CD14-positive monocyte (primary cell): ENCODE results near the gene KHDRBS2. TPM values are rescaled to one million over a fixed set of nuclear protein-coding genes. Genes with fewer than 3 reads are reported as not detected.

Experiments
- DNase-seq, 3 donors: peaks; one replicate each; pipeline ENCODE4 v3.0.0-alpha.2; 2011 to 2022
- H2AFZ ChIP-seq: 2 replicates; pipeline ENCODE4 v1.6.0; 2012; ENCODE audit warnings: mild to moderate bottlenecking, low read depth, low read length, inconsistent platforms; ENCODE audit not compliant: insufficient read depth, poor library complexity, severe bottlenecking
- H3K27ac ChIP-seq, 2 donors: 1 replicate in 1 of 2; 2 replicates in 1 of 2; pipeline ENCODE4 v1.5.1; 2012 to 2013; ENCODE audit warnings: low read length in 2 of 2, control low read depth in 1 of 2, inconsistent platforms in 1 of 2, low read depth in 1 of 2, mild to moderate bottlenecking in 1 of 2
- H3K27me3 ChIP-seq, 2 donors: one replicate each; pipeline versions ENCODE4 v1.6.0 to v1.6.1; 2011 to 2013; ENCODE audit warnings: low read length in 2 of 2; ENCODE audit not compliant: control insufficient read depth in 2 of 2, insufficient read depth in 2 of 2
- H3K36me3 ChIP-seq, 2 donors: replicated peaks in 1 of 2; 1 replicate in 1 of 2; 2 replicates in 1 of 2; pipeline versions ENCODE4 v1.5.1 to v1.6.1; 2012 to 2013; ENCODE audit warnings: low read length in 2 of 2, control low read depth in 1 of 2, inconsistent platforms in 1 of 2, mild to moderate bottlenecking in 1 of 2; ENCODE audit not compliant: insufficient read depth in 2 of 2, control insufficient read depth in 1 of 2
- H3K4me1 ChIP-seq, 2 donors: 1 replicate in 1 of 2; 2 replicates in 1 of 2; pipeline versions ENCODE4 v1.5.1 to v1.6.1; 2012 to 2013; ENCODE audit warnings: low read length in 2 of 2, control low read depth in 1 of 2, inconsistent platforms in 1 of 2, mild to moderate bottlenecking in 1 of 2, moderate library complexity in 1 of 2; ENCODE audit not compliant: insufficient read depth in 2 of 2, control insufficient read depth in 1 of 2
- H3K4me2 ChIP-seq: replicated peaks from 2 replicates; pipeline ENCODE3; 2012; ENCODE audit warnings: low read length, moderate library complexity, mild to moderate bottlenecking; ENCODE audit not compliant: poor library complexity, severe bottlenecking; ENCODE audit errors: extremely low read depth
- H3K4me3 ChIP-seq, 3 experiments: fragments of 200-600 bp in 1 of 3; sonication (generic) in 1 of 3; replicated peaks in 1 of 3; 1 replicate in 2 of 3; 2 replicates in 1 of 3; pipeline ENCODE4 v1.5.1; 2011 to 2013; ENCODE audit warnings: low read length in 3 of 3, mild to moderate bottlenecking in 3 of 3, control low read depth in 2 of 3, low read depth in 2 of 3, inconsistent platforms in 1 of 3, moderate library complexity in 1 of 3
- H3K79me2 ChIP-seq: 2 replicates; pipeline ENCODE4 v1.6.0; 2012; ENCODE audit warnings: mild to moderate bottlenecking, control low read depth, inconsistent platforms, low read length, moderate library complexity; ENCODE audit not compliant: insufficient read depth
- H3K9ac ChIP-seq: 2 replicates; pipeline ENCODE4 v1.6.0; 2017; ENCODE audit warnings: low read length, mild to moderate bottlenecking; ENCODE audit not compliant: insufficient read depth, poor library complexity, severe bottlenecking
- H3K9me3 ChIP-seq, 2 donors: replicated peaks in 1 of 2; 1 replicate in 1 of 2; 2 replicates in 1 of 2; pipeline versions ENCODE4 v1.5.1 to v1.6.1; 2012 to 2013; ENCODE audit warnings: low read length in 2 of 2, control low read depth in 1 of 2; ENCODE audit not compliant: control insufficient read depth in 1 of 2, insufficient read depth in 1 of 2
- H4K20me1 ChIP-seq: 2 replicates; pipeline ENCODE4 v1.6.0; 2012; ENCODE audit warnings: mild to moderate bottlenecking, low read length, control low read depth, moderate library complexity; ENCODE audit not compliant: insufficient read depth
- H3K27ac Mint-ChIP-seq, 7 donors: one replicate each; pipeline ENCODE4 v1.8.0; 2020; ENCODE audit warnings: mild to moderate bottlenecking in 7 of 7, mixed read lengths in 7 of 7, moderate library complexity in 6 of 7, inconsistent platforms in 2 of 7
- H3K27me3 Mint-ChIP-seq, 3 donors: one replicate each; pipeline ENCODE4 v1.8.0; 2021 to 2022; ENCODE audit warnings: low read depth in 3 of 3, mild to moderate bottlenecking in 3 of 3, mixed read lengths in 3 of 3, moderate library complexity in 3 of 3, inconsistent platforms in 1 of 3
- H3K36me3 Mint-ChIP-seq, 2 donors: one replicate each; pipeline ENCODE4 v1.8.0; 2020; ENCODE audit warnings: mixed read lengths in 2 of 2, inconsistent platforms in 1 of 2, mild to moderate bottlenecking in 1 of 2
- H3K4me1 Mint-ChIP-seq: one replicate; pipeline ENCODE4 v1.8.0; 2020; ENCODE audit warnings: mild to moderate bottlenecking, mixed read lengths
- H3K4me3 Mint-ChIP-seq, 2 donors: one replicate each; pipeline ENCODE4 v1.8.0; 2020; ENCODE audit warnings: mild to moderate bottlenecking in 2 of 2, mixed read lengths in 2 of 2, moderate library complexity in 1 of 2
- H3K9me3 Mint-ChIP-seq, 7 donors: one replicate each; pipeline ENCODE4 v1.8.0; 2020 to 2022; ENCODE audit warnings: mixed read lengths in 7 of 7, mild to moderate bottlenecking in 6 of 7, moderate library complexity in 6 of 7, inconsistent platforms in 2 of 7
- WGBS: methylation state at CpG from one replicate; pipeline ENCODE4 v1.1.5; 2013; ENCODE audit warnings: missing lambda C conversion rate; ENCODE audit not compliant: insufficient coverage; 5-methylcytosine and 5-hydroxymethylcytosine counted together
- intact Hi-C, 2 donors: fragments of 100-400 bp; cut with micrococcal nuclease; formaldehyde crosslinking; loops; one replicate each; pipeline versions ENCODE4 v1.15.0 to v1.15.1; 2023
- polyA plus RNA-seq, 3 donors: library from polyadenylated mRNA; depleted of rRNA in 1 of 3; unstranded in 2 of 3; stranded (reverse) in 1 of 3; fragments of 300-500 nt in 2 of 3; fragments of >200 nt in 1 of 3; fragmentation: Illumina TruSeq in 2 of 3; gene quantifications; 1 replicate in 2 of 3; 2 replicates in 1 of 3; pipeline ENCODE4 v1.2.3, GENCODE V29; 2012 to 2021
- TF ChIP-seq, protein P1 (sequence below): fragments of 200-600 bp; IDR thresholded peaks from one replicate; pipeline ENCODE4 v1.8.0; 2022; ENCODE audit warnings: antibody characterized with exemption, mild to moderate bottlenecking

The KHDRBS2 gene
- polyA plus RNA-seq, 3 donors = 0.09 to 0.57 (median 0.14) TPM

DNA sequence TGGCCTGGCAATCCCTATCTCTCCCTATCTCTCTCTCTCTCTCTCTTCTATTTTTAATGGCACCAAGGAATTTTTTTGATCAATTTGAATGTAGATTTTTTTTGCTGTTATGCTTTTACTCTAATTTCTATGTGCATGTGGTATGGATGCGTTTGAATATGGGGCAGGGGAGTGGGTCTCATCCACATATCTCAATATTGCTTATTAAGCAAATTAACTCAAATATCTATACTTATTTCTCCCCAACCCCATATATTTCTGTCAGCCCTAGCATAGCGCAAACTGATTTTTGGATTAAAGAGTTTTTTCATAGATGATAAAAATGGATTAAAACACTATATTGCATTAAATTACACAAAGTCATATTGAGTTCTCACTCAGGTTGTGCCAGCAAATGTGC lies 210.2 kb downstream of the KHDRBS2 start:
- peaks cover 4 to 13% (median 10%) of the 10 kb centered on the region in 7 donors for H3K9me3 Mint-ChIP-seq
- Histone ChIP-seq H2AFZ (no peak overlapping the region), H3K4me1 (no peaks in the 10 kb centered on the region), H3K4me3 (no peak overlapping the region), H3K4me2 (no peak overlapping the region), H3K27me3 (no peaks in the 10 kb centered on the region), H3K79me2 (no peaks in the 10 kb centered on the region), H3K36me3 (no peaks in the 10 kb centered on the region), H4K20me1 (no peaks in the 10 kb centered on the region), H3K9me3 (peaks cover 0 to 8% of the 10 kb centered on the region in 2 donors), H3K9ac (no peak overlapping the region), H3K27ac (no peak overlapping the region)
- H3K4me3 Mint-ChIP-seq = no peak overlapping the region
- TF ChIP-seq, protein P1, sequence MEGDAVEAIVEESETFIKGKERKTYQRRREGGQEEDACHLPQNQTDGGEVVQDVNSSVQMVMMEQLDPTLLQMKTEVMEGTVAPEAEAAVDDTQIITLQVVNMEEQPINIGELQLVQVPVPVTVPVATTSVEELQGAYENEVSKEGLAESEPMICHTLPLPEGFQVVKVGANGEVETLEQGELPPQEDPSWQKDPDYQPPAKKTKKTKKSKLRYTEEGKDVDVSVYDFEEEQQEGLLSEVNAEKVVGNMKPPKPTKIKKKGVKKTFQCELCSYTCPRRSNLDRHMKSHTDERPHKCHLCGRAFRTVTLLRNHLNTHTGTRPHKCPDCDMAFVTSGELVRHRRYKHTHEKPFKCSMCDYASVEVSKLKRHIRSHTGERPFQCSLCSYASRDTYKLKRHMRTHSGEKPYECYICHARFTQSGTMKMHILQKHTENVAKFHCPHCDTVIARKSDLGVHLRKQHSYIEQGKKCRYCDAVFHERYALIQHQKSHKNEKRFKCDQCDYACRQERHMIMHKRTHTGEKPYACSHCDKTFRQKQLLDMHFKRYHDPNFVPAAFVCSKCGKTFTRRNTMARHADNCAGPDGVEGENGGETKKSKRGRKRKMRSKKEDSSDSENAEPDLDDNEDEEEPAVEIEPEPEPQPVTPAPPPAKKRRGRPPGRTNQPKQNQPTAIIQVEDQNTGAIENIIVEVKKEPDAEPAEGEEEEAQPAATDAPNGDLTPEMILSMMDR = no peak
- H3K36me3 Mint-ChIP-seq = no peaks in the 10 kb centered on the region
- H3K4me1 Mint-ChIP-seq = no peaks in the 10 kb centered on the region
- intact Hi-C loops = no loop called here
- DNase-seq = no peak
- no peaks in the 10 kb centered on the region for H3K27me3 Mint-ChIP-seq
- no peak overlapping the region for H3K27ac Mint-ChIP-seq
- no CpG with 5 or more reads among the region's 2 CpGs for WGBS

DNA sequence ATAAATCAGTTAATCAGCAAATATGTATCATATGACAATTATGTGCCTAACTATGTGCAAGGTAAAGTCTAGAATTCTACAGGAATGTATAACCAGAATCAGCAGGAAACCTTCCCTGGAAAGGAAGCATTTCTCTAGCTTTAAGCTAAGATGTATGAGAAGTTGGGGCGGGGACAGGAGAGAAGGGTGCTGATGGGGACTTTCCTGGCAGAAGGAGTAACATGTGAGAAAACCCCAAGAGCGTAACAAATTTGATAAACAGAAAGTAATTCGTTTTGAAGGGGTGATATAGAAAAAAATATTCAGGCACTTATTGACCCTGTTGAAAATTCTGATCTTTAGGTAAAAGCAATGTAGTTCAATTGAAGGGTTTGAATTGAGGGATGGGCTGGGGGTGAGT lies 226.1 kb downstream of the KHDRBS2 start:
- H3K27me3 Mint-ChIP-seq = peaks cover 0 to 2% (median 0%) of the 10 kb centered on the region in 3 donors
- TF ChIP-seq, protein P1 = no peak
- H3K27ac ChIP-seq = no peak overlapping the region
- no peaks in the 10 kb centered on the region for H3K79me2 ChIP-seq
- WGBS = 96% methylated on average over 3 of the region's 3 CpGs
- H3K4me1 ChIP-seq = no peaks in the 10 kb centered on the region
- H3K27ac Mint-ChIP-seq = no peak overlapping the region
- H3K9me3 ChIP-seq = peaks cover 0 to 4% of the 10 kb centered on the region in 2 donors
- no peaks in the 10 kb centered on the region for H3K4me1 Mint-ChIP-seq
- no peak overlapping the region for H3K4me3 Mint-ChIP-seq
- no peaks in the 10 kb centered on the region for H3K27me3 ChIP-seq
- no peak for DNase-seq
- no peak overlapping the region for H3K4me2 ChIP-seq
- H3K4me3 ChIP-seq = no peak overlapping the region
- H3K36me3 Mint-ChIP-seq = no peaks in the 10 kb centered on the region
- intact Hi-C loops = no loop called here
- no peaks in the 10 kb centered on the region for H3K36me3 ChIP-seq
- H4K20me1 ChIP-seq = no peaks in the 10 kb centered on the region
- H2AFZ ChIP-seq = no peak overlapping the region
- H3K9me3 Mint-ChIP-seq = peaks cover 0 to 8% (median 3%) of the 10 kb centered on the region in 7 donors
- H3K9ac ChIP-seq = no peak overlapping the region
